Activated naive CD8-positive, alpha-beta T cell treated with anti-CD3 and anti-CD28 coated beads, Interleukin-2, amount 50 U/mL, for 16 hours (primary cell): Measurements from ENCODE around the gene G6PC3.

Experiments
- DNase-seq: peaks from one replicate; pipeline ENCODE4 v3.0.0-alpha.2; 2020; ENCODE audit warnings: low read depth, low spot score

G6PC3 gene

GRCh38 chr17:44121997-44122815 is 51.7 kb downstream of the G6PC3 start:
- DNase-seq: no peak

GRCh38 chr17:44122816-44123355 is 52.4 kb downstream of the G6PC3 start:
- DNase-seq: no peak

GRCh38 chr17:44123356-44124117 is 53.0 kb downstream of the G6PC3 start, which contains the start of gene HDAC5:
HDAC5 (minus strand) TSS chr17:44123641; CDS start chr17:44117515, 6,126 bp downstream.
- DNase-seq: peak; percentile 93

GRCh38 chr17:44124118-44124438 is 53.5 kb downstream of the G6PC3 start:
- no peak for DNase-seq
